ENCODE data around the gene KDM7A. TPM values are rescaled to one million over a fixed set of nuclear protein-coding genes. Genes with fewer than 3 reads are reported as not detected.

The KDM7A gene
- total RNA-seq, 2 donors from 2014 or later = 12.8 to 15.4 TPM

DNA sequence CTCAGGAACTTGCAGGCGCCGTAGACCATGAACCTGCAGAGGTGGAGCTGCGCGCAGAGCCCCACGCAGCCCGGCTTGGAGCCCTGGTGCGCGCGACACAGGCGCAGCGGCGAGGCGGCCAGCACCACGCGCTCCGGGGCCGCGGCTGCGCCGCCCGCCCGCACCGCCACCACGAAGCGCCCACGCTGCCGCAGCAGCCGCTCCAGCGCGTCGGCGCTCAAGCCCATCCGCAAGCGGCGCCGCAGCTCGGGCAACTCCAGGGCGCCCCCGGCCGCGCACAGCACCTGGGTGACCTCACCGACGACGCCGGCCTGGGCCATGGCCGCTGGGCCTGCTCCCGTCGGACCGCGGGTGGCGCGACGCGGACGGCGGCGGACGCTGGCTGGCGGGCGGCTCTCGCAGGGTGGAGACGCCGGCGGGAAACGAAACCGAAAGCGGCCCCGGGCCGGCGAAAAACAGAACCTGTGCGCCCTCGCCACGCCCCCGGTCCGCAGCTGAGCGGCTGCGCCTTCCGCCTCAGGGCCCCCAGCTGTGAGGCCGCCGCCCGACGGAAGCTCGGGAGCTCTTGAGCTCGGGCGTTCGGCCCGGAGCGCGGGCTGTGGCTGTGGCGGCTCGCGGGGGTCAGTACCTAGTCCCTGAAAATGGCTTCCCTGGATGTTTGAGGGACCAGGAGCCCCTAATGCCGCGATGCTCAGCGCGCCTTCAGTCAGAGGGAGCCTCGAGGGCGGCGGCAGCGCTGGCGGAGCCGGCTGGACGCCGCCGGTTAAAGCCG, 114.1 kb downstream of the KDM7A start, which contains the start of gene PARP12:
PARP12 (minus strand) TSS at position 424 of the 772 bp plus-strand sequence; CDS start at position 320, 104 bp downstream.
- peaks cover 0 to 35% of the 10 kb centered on the region in 2 donors for H3K4me1 ChIP-seq
- peak; percentile 77 for DNase-seq (ENCODE audit: low spot score)
- H3K4me3 ChIP-seq = peak within 1 kb of the TSS; percentile 70 to 72
- H3K27ac ChIP-seq = peak within 1 kb of the TSS; percentile 87 to 89
- no peaks in the 10 kb centered on the region for H3K27me3 ChIP-seq
- TF ChIP-seq, protein P1, sequence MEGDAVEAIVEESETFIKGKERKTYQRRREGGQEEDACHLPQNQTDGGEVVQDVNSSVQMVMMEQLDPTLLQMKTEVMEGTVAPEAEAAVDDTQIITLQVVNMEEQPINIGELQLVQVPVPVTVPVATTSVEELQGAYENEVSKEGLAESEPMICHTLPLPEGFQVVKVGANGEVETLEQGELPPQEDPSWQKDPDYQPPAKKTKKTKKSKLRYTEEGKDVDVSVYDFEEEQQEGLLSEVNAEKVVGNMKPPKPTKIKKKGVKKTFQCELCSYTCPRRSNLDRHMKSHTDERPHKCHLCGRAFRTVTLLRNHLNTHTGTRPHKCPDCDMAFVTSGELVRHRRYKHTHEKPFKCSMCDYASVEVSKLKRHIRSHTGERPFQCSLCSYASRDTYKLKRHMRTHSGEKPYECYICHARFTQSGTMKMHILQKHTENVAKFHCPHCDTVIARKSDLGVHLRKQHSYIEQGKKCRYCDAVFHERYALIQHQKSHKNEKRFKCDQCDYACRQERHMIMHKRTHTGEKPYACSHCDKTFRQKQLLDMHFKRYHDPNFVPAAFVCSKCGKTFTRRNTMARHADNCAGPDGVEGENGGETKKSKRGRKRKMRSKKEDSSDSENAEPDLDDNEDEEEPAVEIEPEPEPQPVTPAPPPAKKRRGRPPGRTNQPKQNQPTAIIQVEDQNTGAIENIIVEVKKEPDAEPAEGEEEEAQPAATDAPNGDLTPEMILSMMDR (IDR thresholded peaks at IDR 0.05) = peak in 1 of 2 donors; percentile 9
- H3K36me3 ChIP-seq = no peaks in the 10 kb centered on the region
- H3K9me3 ChIP-seq = peaks cover 0 to 21% of the 10 kb centered on the region in 2 donors

DNA sequence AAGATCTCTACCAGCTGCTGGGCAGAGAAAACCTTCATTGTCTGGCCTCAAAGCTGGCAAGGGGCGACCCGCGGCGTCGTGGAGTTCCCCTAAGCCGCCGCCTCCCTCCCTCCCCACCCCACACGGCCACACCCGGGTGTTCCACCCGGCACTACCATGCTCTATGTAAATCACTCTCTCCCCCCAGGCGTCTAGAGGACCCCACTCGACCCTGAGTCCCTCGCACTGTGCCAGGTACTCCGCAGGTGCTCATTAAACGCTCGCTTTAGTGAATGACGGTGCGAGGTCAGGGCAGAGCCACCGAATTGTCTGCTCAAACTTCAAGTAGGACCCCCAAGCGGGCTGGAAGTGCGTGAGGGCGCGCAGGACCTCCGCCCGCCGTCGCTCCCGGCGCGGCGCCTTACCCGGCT, 114.7 kb downstream of the KDM7A start:
- Histone ChIP-seq H3K27ac (peak overlapping the region; percentile 87 to 89), H3K9me3 (peaks cover 0 to 15% of the 10 kb centered on the region in 2 donors), H3K27me3 (no peaks in the 10 kb centered on the region), H3K36me3 (no peaks in the 10 kb centered on the region), H3K4me3 (peak overlapping the region; percentile 70 to 72), H3K4me1 (peaks cover 0 to 35% of the 10 kb centered on the region in 2 donors)
- no peak for DNase-seq (ENCODE audit: low spot score)
- TF ChIP-seq, protein P1 (IDR thresholded peaks at IDR 0.05) = no peak

DNA sequence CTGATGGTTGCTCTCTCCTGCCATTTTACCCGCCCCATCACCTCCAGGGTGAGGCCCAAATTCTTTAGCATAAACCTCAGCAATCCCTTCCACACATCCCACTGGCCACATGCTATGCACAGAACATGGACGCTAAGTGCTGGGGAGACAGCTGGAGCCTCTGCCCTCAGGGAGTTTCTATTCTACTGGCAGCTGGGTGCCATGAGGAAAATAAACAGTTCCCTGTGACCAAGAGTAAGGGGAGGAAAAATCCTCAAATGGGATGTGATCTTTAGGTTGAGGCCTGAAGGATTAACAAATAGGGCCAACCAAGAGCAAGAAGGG, 115.2 kb downstream of the KDM7A start:
- TF ChIP-seq, protein P1 (IDR thresholded peaks at IDR 0.05) = no peak
- no peaks in the 10 kb centered on the region for H3K36me3 ChIP-seq
- peak overlapping the region; percentile 87 to 89 for H3K27ac ChIP-seq
- peaks cover 0 to 35% of the 10 kb centered on the region in 2 donors for H3K4me1 ChIP-seq
- H3K4me3 ChIP-seq = peak overlapping the region in 1 of 2 donors; percentile 72
- H3K27me3 ChIP-seq = no peaks in the 10 kb centered on the region
- peaks cover 0 to 9% of the 10 kb centered on the region in 2 donors for H3K9me3 ChIP-seq
- DNase-seq (ENCODE audit: low spot score) = no peak

DNA sequence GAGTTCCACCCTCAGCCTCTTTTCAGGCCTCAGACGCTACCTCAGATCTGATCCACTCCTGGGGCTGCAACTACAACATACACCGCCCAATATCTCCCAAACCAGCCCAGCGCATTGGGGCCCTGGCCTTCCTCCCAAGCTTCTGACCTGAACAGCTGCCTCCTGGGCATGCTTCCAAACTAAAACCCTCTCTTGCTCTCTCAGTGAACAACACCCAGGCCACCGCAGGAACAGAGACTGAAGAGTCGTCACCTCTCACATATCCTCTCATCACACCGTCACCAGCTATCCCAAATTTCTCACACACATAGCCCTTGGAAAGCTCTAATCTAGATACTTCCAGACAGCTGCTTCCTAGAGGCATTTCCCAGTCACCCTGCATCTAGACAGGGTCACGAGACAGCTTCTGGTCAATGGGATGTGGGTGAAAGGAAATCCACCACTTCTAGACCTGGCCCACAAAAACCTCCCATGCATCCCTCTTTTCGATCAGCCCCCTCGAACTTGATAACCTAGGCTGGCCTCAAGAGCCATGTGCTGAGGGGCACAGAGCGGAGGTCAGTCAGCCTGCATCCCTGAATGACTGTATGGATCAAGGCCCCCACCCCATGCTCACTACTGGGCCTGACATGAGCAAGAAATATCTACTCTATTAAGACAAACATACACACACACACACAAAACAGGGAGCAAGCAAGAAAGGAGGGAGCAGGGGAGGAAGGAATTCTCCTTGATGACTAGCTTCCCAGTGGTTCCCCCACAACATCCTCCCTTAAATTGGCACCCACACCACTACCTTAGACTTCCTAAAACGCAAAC, 115.8 kb downstream of the KDM7A start:
- DNase-seq (ENCODE audit: low spot score) = peak; percentile 77
- Histone ChIP-seq H3K27ac (peak overlapping the region; percentile 87 to 89), H3K27me3 (no peaks in the 10 kb centered on the region), H3K9me3 (peaks cover 0 to 4% of the 10 kb centered on the region in 2 donors), H3K4me3 (peak overlapping the region in 1 of 2 donors; percentile 72), H3K36me3 (no peaks in the 10 kb centered on the region), H3K4me1 (peaks cover 0 to 35% of the 10 kb centered on the region in 2 donors)
- TF ChIP-seq, protein P1 (IDR thresholded peaks at IDR 0.05) = no peak

DNA sequence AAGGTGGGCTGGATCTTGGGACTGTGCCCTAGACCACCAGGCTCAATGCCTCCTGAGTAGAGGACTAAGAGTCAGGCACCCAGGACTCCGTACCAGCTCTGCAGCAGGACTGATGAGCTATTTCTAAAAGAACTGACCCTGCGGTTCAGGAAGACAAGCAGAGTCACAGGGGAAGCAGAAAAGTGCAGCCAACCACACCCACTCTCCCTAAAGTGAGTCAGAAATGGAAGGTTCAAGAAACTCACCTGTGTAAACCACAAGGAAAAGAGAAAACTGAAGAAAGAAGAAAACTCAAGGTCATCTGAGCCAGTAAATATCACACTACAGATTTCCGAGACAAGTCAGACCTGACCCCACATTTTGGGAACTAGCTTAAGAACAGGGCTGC, 116.5 kb downstream of the KDM7A start:
- no peaks in the 10 kb centered on the region for H3K27me3 ChIP-seq
- H3K9me3 ChIP-seq = no peaks in the 10 kb centered on the region
- H3K27ac ChIP-seq = peak overlapping the region; percentile 87 to 89
- DNase-seq (ENCODE audit: low spot score) = no peak
- peaks cover 0 to 35% of the 10 kb centered on the region in 2 donors for H3K4me1 ChIP-seq
- no peaks in the 10 kb centered on the region for H3K36me3 ChIP-seq
- H3K4me3 ChIP-seq = no peak overlapping the region
- TF ChIP-seq, protein P1 (IDR thresholded peaks at IDR 0.05) = no peak

Data from right atrium auricular region (tissue), 2 donors.